ENCODE data around the gene CALB2. TPM values are rescaled to one million over a fixed set of nuclear protein-coding genes. Genes with fewer than 3 reads are reported as not detected.

Gene CALB2
- total and polyA plus RNA-seq, 2 of the 8 experiments (the other 6 are each of a cell fraction or from before 2014, with no cell fraction given): 1.9 to 2.6 TPM

GRCh38 chr16:71357681-71358080 lies 842 bp upstream of the CALB2 start:
- H3K18ac ChIP-seq (ENCODE audit: extremely low read depth, low read length): no peak overlapping the region
- H3K4ac ChIP-seq (replicated peaks; ENCODE audit: insufficient read length, low read depth, low read length): no peak overlapping the region
- peak overlapping the region; percentile 68; the same call in 1 of the 2 replicates for H2BK12ac ChIP-seq (ENCODE audit: low read depth, low read length)
- no peak overlapping the region for H3K23ac ChIP-seq (ENCODE audit: insufficient read length)
- no peak overlapping the region for H2AK5ac ChIP-seq (ENCODE audit: low read depth, low read length)
- peaks cover 6% of the 10 kb centered on the region; the same call in 1 of the 2 replicates for H3K23me2 ChIP-seq (ENCODE audit: low read depth, low read length)
- no peaks in the 10 kb centered on the region for H3K9me3 ChIP-seq (ENCODE audit: insufficient read depth in 2 of 2, low read depth in 1 of 2, low read length in 1 of 2)
- peak overlapping the region; percentile 53; the same call in 1 of the 2 replicates for H2BK15ac ChIP-seq (ENCODE audit: low read length)
- peak overlapping the region; percentile 22 for H4K91ac ChIP-seq (replicated peaks; ENCODE audit: insufficient read length, low read length)
- ChIA-PET CTCF (ENCODE audit: partially characterized antibody) (interaction anchor here (0.6 to 6.7 kb wide), 35 partner anchors 8 to 704 kb away, joined by 3 to 54 read pairs (median 3); no protein-coding TSS in a partner anchor), POLR2A (ENCODE audit: partially characterized antibody) (interaction anchor here (1.0 to 1.2 kb wide), 2 partner anchors 13 to 55 kb away, joined by 3 read pairs; no protein-coding TSS in a partner anchor)
- H2BK120ac ChIP-seq (replicated peaks; ENCODE audit: low read depth, low read length): no peak overlapping the region
- DNase-seq (ENCODE audit: low read depth in 1 of 2, low spot score in 2 of 2) (peak in 1 of 2 experiments; percentile 56), FAIRE-seq (peak; percentile 7)
- WGBS, 2 experiments (ENCODE audit: extremely low coverage in 1 of 2, insufficient coverage in 1 of 2, insufficient read length in 1 of 2, insufficient replicate concordance in 2 of 2, low coverage in 1 of 2, low lambda C conversion rate in 2 of 2, missing lambda C conversion rate in 1 of 2): 46% methylated on average over 11 of the region's 11 CpGs; no CpG with 5 or more reads in 1 of the 2 experiments
- peak overlapping the region in 1 of 4 experiments; percentile 58; a peak in 1 of 8 replicates for H3K4me3 ChIP-seq (ENCODE audit: extremely low read depth in 1 of 4, insufficient read depth in 2 of 4, low read depth in 3 of 4, low read length in 4 of 4)
- peaks cover 0 to 12% (median 6%) of the 10 kb centered on the region in 4 experiments; a peak in 5 of 7 replicates for H3K4me1 ChIP-seq (replicated peaks in 1 of 4; ENCODE audit: control insufficient read depth in 3 of 4, insufficient read depth in 4 of 4, low read length in 3 of 4)
- H3K9ac ChIP-seq (replicated peaks in 1 of 4; ENCODE audit: extremely low read depth in 1 of 4, low read depth in 3 of 4, low read length in 3 of 4): no peak overlapping the region; a peak in 1 of 7 replicates
- no peak overlapping the region for H3K56ac ChIP-seq (replicated peaks; ENCODE audit: insufficient read length, low read depth, low read length)
- no peak overlapping the region for H4K5ac ChIP-seq (ENCODE audit: insufficient read length, low read depth, low read length)
- no peak overlapping the region for H2BK20ac ChIP-seq (ENCODE audit: low read length)
- H3K27me3 ChIP-seq (replicated peaks in 1 of 4; ENCODE audit: control insufficient read depth in 3 of 4, extremely low read depth in 1 of 4, insufficient read depth in 3 of 4, low read length in 3 of 4): peaks cover 0 to 22% (median 18%) of the 10 kb centered on the region in 4 experiments; a peak in 6 of 7 replicates
- H2AFZ ChIP-seq (ENCODE audit: low read length): peak overlapping the region; percentile 36; the same call in 1 of the 2 replicates
- no peaks in the 10 kb centered on the region for H3K79me1 ChIP-seq (ENCODE audit: low read depth, low read length)
- no peak overlapping the region for H2BK5ac ChIP-seq (ENCODE audit: low read depth, low read length)
- no peaks in the 10 kb centered on the region for H3K79me2 ChIP-seq (ENCODE audit: control insufficient read depth in 1 of 2, insufficient read depth in 2 of 2, low read length in 2 of 2)
- no peak overlapping the region for H3K14ac ChIP-seq (ENCODE audit: insufficient read length)
- no peaks in the 10 kb centered on the region for H3K36me3 ChIP-seq (ENCODE audit: control insufficient read depth in 2 of 4, insufficient read depth in 4 of 4, low read length in 3 of 4)
- H4K20me1 ChIP-seq (replicated peaks in 1 of 2; ENCODE audit: control insufficient read depth in 1 of 2, insufficient read depth in 2 of 2, low read length in 2 of 2): no peaks in the 10 kb centered on the region
- peak overlapping the region; percentile 47 to 76 for H3K4me2 ChIP-seq (ENCODE audit: insufficient read depth in 1 of 2, low read depth in 2 of 2, low read length in 2 of 2)
- H3K27ac ChIP-seq (ENCODE audit: low read depth, low read length): no peak overlapping the region
- H4K8ac ChIP-seq (ENCODE audit: extremely low read depth, insufficient read depth, low read length): peak overlapping the region; percentile 28; the same call in 1 of the 2 replicates
- TF ChIP-seq ATF2 (IDR thresholded peaks at IDR 0.05; ENCODE audit: low read length) (no peak), RNF2 (IDR thresholded peaks at IDR 0.05; ENCODE audit: borderline replicate concordance, low read depth, low read length, missing control alignments, poor library complexity, severe bottlenecking) (no peak), CBX8 (IDR thresholded peaks at IDR 0.05; ENCODE audit: borderline replicate concordance, low read depth, low read length) (no peak), ASH2L (IDR thresholded peaks at IDR 0.05; ENCODE audit: low read length) (no peak), HDAC6 (IDR thresholded peaks at IDR 0.05; ENCODE audit: low read depth, low read length) (no peak), CTCF (IDR thresholded peaks at IDR 0.05; ENCODE audit: control extremely low read depth in 1 of 3, insufficient read depth in 1 of 3, low read depth in 1 of 3, low read length in 3 of 3) (peak in 2 of 3 experiments; percentile 4 to 8; a peak in 2 of 4 replicates), RAD21 (IDR thresholded peaks at IDR 0.05 in 1 of 2, conservative IDR thresholded peaks at IDR 0.05 in 1 of 2; ENCODE audit: low read depth in 2 of 2, low read length in 2 of 2) (peak in 1 of 2 experiments; percentile 18; a peak in 1 of 4 replicates)

All from H1 (cell line).